Islet of Langerhans (tissue), 1 donor: ENCODE measurements around the gene DMTF1.
"Not testable (repeated sequence)": the region's sequence is repeated elsewhere in the genome, so short reads cannot be mapped to it uniquely, and the experiment has no call there.

Source experiments
- FAIRE-seq: peaks from one replicate; lab custom pipeline; 2011; peaks lifted over from hg19 to GRCh38; lab: Jason Lieb, UNC

Gene DMTF1

GRCh38 chr7:87226495-87226894 is 74.2 kb downstream of the DMTF1 start:
- FAIRE-seq, result no peak

- FAIRE-seq, result no peak
Measured at GRCh38 chr7:87231258-87231657, 79.0 kb downstream of the DMTF1 start.

GRCh38 chr7:87231711-87232110 is 79.5 kb downstream of the DMTF1 start:
- FAIRE-seq, result no peak

GRCh38 chr7:87234949-87235348 is 82.7 kb downstream of the DMTF1 start:
- no peak for FAIRE-seq

- FAIRE-seq, result not testable (repeated sequence)
Measured at GRCh38 chr7:87238464-87239051, 86.3 kb downstream of the DMTF1 start.

GRCh38 chr7:87245671-87246070 is 93.4 kb downstream of the DMTF1 start:
- not testable (repeated sequence) for FAIRE-seq
